Left cardiac atrium (tissue), 4 donors: ENCODE measurements around the gene CPZ. TPM values are rescaled to one million over a fixed set of nuclear protein-coding genes. Genes with fewer than 3 reads are reported as not detected.

ENCODE experiments used
- ATAC-seq, 2 donors: fragments of 200-7000 bp; cut with Tn5 transposase; one replicate each; pipeline ENCODE4 v1.9.1; 2020; ENCODE audit warnings: mild to moderate bottlenecking in 2 of 2, moderate library complexity in 2 of 2
- DNase-seq: peaks from one replicate; pipeline ENCODE4 v3.0.0-alpha.2; 2020
- intact Hi-C, 2 donors: fragments of 100-400 bp; cut with DNase I; formaldehyde crosslinking; loops; one replicate each; pipeline versions ENCODE4 v1.14.1 to v1.15.1; 2022 to 2023
- total RNA-seq, 2 donors: library from RNA; stranded (reverse); fragmentation: NEBNext Ultra II Directional; extraction: Animal tissue kit (Norgen Biotek cat#: 25700); gene quantifications; one replicate each; pipeline ENCODE4 v1.2.1, GENCODE V29; 2021
- donor health status: DM: no; HTN: yes; CAD: no.
- donor health status: DM: no; HTN: yes; CAD: no; lungs with severe emphysema.
- donor health status: DM: yes; HTN: yes; CAD: no.
- donor health status: Dilated cardiomyopathy.

CPZ gene
- total RNA-seq, 2 donors from 2014 or later = 1.8 to 2.2 TPM

DNA sequence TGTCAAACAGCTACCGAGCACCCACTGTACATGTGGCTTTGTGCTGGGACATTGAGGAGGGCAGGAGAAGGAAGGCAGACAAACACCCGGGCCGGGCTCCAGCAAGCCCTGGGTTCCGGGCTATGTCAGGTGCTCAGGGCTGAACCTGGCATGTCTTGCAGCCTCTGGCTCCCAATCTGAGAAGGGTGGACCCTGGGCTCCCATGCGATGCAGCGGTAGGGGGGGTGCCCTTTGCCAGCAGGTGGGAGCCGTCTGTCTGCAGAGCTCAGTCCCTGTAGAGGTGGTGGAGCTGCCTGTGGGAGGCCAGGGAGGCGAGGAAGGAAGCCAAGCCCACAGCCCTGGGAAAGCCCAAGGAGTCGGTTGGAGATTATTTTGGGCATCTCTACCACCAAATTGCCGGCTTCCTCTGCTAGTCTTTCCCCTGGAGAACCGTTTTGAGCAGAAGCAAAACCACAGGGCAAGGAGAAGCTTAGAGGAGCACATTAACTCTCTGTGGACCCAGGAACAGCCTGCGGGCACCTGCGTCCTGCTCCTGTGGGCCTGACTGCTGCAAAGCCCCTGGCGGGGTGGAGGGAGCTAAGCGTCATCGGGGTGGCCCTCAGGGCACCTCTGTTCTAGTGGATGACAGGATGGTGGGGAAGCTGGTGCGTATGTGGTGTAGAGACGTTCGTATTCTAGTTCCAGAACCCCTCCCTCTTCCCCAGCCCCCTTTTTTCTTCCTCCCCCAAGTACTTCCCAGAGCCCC lies 10.3 kb downstream of the CPZ start:
- intact Hi-C loops = loop anchor here (10.0 kb wide), 1 partner anchor 312 kb away; no protein-coding TSS in a partner anchor
- ATAC-seq (no peak), DNase-seq (no peak)

DNA sequence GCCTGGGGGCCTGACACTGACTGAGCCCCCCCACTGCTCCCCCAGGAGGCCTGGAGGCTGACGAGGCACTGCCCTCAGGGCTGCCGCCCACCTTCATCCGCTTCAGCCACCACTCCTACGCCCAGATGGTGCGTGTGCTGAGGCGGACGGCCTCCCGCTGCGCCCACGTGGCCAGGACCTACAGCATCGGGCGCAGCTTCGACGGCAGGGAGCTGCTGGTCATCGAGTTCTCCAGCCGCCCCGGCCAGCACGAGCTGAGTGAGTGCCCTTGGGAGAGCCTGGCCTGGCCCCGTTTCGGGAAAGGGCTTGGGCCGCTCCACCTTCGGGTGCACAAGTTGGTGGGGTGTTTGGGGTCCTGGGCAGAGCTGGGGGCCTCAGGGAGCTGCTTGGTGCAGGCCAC lies 11.4 kb downstream of the CPZ start:
- ATAC-seq (no peak), DNase-seq (no peak)
- intact Hi-C loops = loop anchor here (10.0 kb wide), 1 partner anchor 311 kb away; no protein-coding TSS in a partner anchor

DNA sequence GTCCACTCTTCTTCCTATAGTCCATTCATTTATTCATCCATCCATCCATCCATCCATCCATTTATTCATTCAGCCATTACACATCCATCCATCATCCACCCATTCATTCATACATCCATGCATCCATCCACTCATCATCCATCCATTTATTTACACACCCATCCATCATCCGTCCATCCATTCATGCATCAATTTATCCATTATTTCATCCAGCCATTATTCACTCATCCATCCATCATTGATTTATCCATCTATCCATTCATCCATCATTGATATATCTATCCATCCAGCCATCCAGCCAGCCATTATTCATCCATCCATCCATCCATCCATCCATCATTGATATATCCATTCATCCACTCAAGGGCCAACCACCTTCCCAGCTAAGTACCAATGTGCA lies 12.7 kb downstream of the CPZ start:
- DNase-seq (no peak), ATAC-seq (no peak)
- intact Hi-C loops = loop anchor here (10.0 kb wide), 1 partner anchor 310 kb away; no protein-coding TSS in a partner anchor

DNA sequence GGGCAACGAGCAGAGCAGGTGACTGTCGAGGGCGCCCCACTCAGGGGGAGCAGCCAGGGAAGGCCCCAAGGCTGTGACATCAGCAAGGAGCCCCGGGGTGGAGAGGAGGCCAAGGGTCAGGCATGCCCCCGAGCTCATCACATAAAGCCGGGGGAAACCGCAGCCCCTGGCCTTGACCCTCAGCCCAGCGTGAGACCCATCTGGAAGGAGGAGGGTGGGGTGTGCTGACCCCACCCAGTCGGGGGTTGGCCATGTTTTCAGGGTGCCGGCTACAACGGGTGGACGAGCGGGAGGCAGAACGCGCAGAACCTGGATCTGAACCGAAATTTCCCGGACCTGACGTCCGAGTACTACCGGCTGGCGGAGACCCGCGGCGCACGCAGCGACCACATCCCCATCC lies 13.9 kb downstream of the CPZ start:
- ATAC-seq (no peak), DNase-seq (no peak)
- intact Hi-C loops = loop anchor here (10.0 kb wide), 1 partner anchor 308 kb away; no protein-coding TSS in a partner anchor

DNA sequence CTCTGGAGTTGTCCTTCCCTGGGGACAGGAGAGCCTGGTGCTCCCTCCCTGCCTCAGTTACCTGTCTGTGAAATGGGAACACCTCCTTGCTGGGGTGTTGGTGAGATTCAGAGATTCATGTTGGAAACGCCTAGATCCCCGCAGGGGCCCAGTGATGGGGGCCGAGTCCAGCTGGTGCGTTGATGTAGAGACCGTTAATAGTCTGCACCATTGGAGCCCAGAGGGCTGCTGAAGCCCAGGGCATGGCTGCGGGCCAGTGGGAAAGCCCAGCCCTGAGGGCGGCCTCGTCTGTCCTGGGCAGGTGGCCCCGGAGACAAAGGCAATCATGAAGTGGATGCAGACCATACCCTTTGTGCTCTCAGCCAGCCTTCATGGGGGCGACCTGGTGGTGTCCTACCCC lies 14.4 kb downstream of the CPZ start:
- intact Hi-C loops = loop anchor here (10.0 kb wide), 1 partner anchor 308 kb away; no protein-coding TSS in a partner anchor
- DNase-seq (no peak), ATAC-seq (no peak)

DNA sequence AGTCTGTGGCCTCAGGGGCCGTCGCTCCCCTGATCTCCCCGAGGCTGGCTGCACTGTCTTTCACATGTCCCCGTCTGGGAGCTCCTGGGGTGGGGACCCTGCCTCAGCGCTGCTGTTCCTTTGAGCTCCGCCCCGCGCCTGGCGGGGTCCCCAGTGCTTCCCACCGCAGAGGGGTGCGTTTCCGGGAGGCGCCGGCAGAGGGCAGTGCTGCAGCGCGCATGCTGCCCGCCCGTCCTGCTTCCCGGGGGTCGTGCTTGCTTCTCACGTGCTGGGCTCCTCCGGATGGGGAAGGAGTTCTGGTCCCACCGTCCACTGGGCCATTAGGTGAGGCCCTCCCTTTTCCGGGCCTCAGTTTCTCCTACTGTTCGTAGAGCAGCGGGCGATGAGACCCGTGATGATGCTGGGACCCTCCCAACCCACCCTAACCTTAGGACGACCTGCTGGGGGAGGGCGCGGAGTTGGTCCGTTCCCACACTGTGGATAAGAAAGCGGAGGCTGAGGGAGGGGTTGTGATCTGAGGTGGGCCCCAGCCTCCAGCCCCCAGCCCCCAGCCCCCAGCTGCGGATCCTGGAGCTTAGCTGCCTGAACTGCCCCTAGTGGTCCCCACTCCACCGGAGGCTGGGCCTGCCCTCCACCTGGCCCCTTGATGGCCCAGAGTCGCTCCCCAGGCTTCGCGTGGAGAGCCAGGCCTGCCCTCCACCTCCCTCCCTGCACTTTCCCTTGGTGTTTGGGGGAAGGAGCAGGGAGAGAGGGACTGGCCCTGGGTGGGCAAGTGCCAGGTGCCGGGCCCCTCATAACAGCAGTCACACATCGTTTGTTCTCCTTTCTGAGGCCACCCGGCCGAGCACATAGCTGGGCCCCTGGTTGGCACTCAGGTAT lies 15.3 kb downstream of the CPZ start:
- no peak for DNase-seq
- intact Hi-C loops = loop anchor here (10.0 kb wide), 1 partner anchor 307 kb away; no protein-coding TSS in a partner anchor
- no peak for ATAC-seq

DNA sequence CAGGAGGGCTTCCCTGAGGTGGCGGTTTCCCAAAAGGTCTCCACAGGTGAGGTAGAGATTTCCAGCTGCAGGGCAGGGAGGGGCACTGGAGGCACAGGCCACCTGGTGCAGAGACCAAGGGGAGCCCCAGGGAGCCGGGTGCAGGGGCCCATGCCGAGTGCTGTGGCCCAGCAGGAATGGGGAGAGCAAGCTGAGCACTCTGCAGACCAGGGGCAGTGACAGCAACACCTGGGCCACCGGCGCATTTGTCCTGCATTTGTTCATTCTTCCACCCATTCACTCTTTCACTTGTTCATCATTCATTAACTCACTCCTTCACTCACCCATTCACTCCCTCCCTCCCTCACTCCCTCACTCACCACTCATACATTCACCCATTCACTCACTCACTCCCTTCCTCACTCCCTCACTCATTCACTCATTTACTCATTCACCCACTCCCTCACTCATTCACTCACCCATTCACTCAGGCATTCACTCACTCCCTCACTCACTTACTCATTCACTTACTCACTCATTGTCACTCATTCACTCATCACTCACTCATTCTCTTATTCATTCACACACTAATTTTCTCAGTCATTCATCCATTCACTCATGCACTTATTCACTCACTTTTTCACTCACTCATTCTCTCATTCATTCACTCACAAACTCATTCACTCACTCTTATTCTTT lies 16.3 kb downstream of the CPZ start:
- DNase-seq (no peak), ATAC-seq (no peak)
- intact Hi-C loops = loop anchor here (10.0 kb wide), 1 partner anchor 306 kb away; no protein-coding TSS in a partner anchor

DNA sequence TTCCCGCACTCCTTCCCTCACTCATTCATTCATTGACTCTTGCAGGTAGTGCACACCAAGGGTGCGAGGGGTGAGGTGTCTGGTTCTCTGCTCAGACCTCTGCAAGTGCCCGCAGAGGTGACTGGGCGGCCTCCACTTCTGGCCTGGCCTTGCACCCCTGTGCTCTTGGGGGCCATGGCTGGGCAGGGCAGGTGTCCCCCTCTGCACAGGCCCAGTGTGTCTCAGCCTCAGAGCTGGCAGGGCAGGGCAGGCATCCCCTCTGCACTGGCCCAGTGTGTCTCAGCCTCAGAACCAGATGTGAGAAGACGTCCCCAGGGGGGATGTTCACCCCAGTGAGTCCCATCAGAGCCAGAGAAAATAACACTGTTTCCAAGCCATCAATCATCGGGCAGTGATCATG lies 16.8 kb downstream of the CPZ start:
- DNase-seq = no peak
- intact Hi-C loops = loop anchor here (10.0 kb wide), 1 partner anchor 305 kb away; no protein-coding TSS in a partner anchor

DNA sequence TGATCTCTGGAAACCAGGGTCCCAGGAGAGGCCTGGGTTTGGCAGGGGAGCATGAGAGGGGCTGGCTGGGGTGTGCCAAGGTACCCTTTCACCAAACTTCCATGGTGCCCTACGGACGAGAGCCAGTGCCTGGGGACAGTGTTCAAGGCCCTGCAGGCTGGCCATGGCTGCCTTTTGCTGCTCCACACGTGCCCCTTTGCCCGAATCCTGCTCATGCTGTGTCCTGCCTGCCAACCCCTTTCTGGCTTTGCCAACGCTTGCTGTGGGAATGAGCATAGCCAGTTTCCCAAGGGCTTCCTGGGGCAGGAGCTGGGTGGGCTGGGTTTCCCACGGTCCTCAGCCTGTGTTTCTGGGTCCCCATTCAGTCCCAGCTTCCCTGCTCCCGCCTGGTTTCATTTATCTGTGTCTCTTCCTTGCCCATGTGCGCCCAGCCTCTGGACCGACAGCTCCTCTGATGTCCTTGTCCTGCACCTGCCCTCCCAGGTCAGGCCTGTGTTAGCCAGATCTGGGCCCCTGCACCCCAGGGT lies 17.3 kb downstream of the CPZ start:
- ATAC-seq (peak in 1 of 2 donors; percentile 51), DNase-seq (no peak)
- intact Hi-C loops = loop anchor here (10.0 kb wide), 1 partner anchor 305 kb away; no protein-coding TSS in a partner anchor

More for the DNA sequence above, 16.8 kb downstream of the CPZ start:
- no peak for ATAC-seq

DNA sequence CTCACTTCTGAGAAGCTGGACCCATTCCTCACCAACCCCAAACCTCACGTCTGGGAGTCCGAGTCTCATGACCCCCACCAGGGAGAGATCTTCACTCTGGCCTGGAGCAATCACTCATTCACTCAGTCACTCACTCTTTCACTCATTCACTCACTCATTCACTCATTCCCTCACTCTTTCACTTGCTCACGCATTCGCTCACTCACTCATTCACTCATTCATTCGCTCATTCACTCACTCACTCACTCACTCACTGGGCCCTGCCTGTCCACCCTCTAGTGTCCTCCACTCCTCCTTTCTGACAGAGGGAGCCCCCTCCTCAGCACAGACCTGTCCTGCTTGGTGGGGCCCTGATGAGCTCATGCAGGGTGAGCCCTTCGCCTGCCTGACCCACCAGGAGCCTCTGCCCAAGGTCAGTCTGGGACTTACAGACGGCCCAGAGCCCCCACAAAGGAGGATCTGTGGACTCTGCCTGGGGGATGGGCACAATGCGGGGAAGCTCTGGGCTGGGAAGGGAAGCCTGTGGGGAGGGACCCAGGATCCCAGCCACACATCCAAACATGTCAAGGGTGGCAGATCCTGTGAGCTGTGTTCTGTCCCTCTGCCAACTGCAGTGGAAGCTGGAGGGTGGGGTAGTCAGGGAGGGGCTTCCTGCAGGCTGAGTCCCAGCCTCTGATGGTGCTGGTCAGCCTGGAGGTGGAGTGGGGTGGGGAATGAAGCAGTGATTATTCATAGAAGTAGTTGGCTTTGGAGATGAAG lies 18.5 kb downstream of the CPZ start:
- intact Hi-C loops = no loop called here
- ATAC-seq = peak in 1 of 2 donors; percentile 61
- peak; percentile 40 for DNase-seq

DNA sequence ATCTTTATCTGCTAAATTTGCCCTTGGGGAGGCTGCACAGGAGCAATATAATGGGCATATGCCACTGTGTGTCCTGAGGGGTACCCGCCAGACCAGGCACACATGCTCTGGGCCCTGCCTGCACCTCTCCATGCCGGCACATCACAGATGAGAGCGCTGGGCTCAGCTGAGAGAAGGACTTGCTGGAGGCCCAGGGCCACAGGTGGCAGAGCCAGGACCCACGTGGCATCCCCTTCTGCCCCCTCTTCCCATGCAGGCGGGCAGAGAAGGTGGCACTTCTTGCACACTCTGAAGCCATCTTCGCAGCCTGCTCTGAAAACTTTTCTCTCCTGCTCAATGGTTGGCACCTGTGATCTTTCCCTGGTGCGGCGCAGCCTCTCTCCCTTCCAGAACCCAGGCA lies 20.1 kb downstream of the CPZ start:
- no peak for ATAC-seq

DNA sequence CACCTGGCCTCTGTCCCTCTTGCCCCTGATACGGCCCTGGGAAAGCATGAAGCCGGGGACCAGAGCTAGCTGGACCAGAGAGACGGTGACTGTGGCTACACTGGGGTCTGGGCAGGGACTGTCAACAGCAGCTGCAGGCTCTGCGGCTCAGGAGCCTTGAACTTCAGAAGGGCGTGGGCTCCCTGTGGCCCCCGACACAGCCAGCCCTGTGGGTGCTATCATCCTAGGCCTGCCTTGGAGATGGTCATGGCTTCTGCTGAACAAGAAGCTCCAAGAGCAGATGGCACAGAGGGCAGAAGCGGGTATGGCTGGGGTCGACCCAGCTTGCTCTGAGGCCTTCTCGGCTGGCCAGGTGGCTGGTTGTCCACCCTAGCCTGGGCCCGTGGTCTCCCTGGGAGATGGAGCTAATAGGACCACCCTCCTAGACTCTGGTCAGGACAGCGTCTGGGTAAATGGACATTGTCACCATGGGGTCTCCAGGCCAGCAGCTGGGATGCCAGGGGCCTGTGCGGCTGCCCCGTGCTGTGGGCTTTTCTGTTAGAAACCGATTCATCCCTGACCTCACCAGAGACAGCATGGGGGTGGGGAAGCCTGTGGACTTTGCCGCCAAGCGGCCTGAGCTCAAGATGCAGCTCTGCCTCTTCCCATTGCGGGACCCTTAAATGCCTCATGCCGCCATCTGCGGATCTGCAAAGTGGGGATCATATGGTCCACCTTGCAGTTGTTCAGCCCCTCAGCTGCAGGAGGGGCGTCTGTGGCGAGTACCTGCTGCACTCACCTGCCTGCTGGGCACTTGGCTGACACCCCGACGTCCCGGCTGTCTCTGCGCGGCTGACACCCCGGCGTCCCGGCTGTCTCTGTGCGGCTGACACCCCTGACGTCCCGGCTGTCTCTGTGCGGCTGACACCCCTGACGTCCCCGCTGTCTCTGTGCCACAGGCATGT lies 21.1 kb downstream of the CPZ start:
- intact Hi-C loops = no loop called here
- no peak for ATAC-seq
- peak; percentile 11 for DNase-seq

More for the DNA sequence above, 20.1 kb downstream of the CPZ start:
- no peak for DNase-seq
- intact Hi-C loops = no loop called here

DNA sequence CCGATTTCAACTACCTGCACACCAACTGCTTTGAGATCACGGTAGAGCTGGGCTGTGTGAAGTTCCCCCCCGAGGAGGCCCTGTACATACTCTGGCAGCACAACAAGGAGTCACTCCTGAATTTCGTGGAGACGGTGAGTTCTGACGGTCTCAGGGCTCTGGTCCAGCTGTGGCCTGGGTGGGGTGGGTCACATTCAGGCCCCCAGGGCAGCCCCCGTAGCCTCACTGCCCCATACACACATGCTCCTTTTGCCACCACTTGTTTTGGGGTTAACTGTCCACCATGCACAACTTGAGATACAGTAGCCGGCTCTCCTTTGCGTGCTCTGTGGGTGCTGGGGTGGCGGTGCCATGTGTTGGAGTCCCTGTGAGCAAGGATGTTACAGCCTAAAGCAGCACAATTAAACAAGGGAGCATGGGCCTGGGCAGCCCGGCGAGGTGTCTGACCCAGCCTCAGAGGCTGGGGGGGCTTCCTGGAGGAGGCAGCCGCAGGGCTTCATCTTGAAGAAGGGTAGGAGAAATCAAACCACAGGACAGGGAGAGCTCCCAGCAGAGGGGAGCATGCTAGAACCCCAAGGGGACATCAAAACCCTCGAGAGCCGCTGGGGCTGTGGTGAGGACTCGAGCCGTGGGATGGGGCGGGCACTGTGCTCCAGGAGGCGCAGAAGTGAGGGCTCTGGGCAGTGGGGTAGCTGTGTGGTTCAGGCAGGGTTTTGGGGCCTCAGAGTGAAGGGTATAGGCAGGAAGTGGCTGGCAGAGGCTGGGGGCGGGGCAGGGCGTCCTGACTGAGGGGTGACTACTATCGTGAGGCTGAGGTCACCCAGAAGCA lies 22.0 kb downstream of the CPZ start:
- peak; percentile 15 for DNase-seq
- ATAC-seq = no peak
- intact Hi-C loops = no loop called here

DNA sequence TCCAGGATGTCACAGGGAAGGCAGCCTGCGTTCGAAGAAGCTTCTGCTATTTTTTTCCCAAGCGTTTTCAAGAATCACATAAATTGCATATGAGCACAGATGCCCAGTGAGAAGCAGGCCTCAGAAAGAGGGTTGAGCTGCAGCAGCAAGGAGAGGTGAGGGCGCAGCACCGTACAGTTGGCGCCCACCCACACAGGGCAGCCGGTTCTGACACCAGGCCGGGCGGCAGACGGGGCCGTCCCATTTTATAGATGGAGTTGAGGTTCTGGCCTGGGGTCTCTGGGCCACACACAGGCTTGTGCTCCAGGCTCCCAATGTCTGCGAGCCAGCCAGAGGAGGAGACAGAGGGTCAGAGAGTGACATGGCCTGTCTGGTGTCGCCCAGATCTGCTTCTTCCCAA lies 22.8 kb downstream of the CPZ start:
- ATAC-seq (no peak), DNase-seq (peak; percentile 4)
- intact Hi-C loops = no loop called here

DNA sequence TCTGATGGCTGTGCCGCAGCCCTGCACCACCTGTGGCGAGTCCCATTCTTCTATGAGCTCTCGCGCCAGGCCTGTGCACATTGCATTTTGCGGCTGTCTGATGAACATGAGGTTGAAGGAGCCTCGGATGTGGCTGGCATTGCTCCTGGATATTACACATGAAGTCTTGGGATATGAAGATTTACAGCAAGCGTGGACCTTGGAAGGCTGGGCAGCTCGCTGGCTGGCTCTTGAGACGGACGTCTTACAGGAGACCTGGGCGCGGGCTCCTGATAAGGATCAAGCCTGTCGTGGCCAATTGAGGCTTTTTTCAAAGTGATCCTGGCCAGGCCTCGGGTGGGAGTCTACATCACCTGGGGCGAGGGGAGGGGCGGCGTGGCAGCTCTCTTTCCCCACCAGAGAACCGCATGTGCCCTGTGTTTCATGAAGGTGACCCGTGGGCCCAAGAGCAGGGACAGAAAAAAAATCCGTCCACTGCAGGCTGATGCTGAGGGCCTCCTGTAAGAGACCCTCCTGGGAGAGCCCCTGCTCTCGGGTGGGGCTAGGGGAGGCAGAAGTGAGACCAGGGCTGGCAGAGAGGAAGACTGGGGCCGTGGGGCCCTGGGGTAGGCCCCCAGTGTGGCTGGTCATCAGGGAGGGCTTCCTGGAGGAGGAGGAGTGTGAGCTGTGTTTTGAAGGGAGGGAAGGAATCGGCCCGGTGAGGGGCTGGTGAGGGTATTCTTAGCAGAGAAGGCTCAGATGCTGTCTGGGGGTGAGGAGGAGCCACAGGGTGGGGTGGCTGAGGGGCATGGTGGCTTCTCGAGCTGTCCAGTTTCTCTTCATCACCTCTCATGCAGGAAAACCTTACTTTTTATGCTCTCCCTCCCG lies 23.6 kb downstream of the CPZ start:
- intact Hi-C loops = no loop called here
- DNase-seq = peak; percentile 16

More for the DNA sequence above, 23.6 kb downstream of the CPZ start:
- ATAC-seq = no peak
